GM12892 (cell line): ENCODE data around the gene PNCK.

Experiments
- POLR2A ChIP-seq: IDR thresholded peaks from 2 replicates; pipeline ENCODE4 v1.6.1; 2011; ENCODE audit warnings: low read depth, low read length, control low read depth
- TAF1 ChIP-seq: IDR thresholded peaks from 2 replicates; pipeline ENCODE4 v1.6.1; 2011; ENCODE audit warnings: low read depth, mild to moderate bottlenecking, control low read depth, low read length, borderline replicate concordance

DNA sequence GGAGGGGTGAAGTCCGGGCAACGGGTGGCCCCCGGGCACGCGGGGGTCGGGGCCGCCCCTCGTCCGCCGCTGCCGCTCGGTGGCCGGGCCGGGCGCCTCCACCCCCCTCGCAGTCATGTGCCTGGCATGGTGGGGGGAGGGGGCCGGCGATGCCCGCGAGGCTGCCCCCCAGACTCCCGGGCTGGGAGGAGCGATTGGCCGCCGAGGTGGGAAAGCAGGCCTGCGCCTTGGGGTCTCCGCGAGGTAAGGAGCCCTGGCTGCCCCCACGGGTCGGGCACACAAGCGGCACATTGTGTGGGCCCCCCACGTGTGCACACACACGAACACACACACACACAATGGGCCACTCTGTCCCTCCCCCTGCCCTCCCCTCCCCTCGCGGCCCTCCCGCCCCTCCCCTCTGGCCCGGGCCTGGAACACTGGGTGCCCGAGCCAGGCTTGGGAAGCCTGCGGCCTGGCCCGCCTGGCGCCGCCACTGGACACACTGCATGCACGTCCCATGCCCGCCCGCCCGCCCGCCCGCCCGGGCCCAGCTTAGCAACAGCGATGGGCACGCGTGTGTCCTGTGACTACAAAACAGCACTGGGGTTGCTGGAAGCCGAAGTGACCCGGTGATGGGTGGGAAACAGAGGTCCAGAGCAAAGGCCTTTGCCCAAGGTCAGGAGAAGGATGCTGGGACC lies 15.4 kb upstream of the PNCK start:
- TF ChIP-seq POLR2A (no peak), TAF1 (no peak)
